K562 (cell line): Measurements from ENCODE around the gene NUDCD3. TPM values are rescaled to one million over a fixed set of nuclear protein-coding genes. Genes with fewer than 3 reads are reported as not detected.

ENCODE experiments used
- CTCF ChIP-seq, 3 experiments: IDR thresholded peaks in 2 of 3; conservative IDR thresholded peaks in 1 of 3; 2 replicates each; pipeline ENCODE4 v1.5.1; 2011 to 2012; ENCODE audit warnings: low read length in 3 of 3, mild to moderate bottlenecking in 3 of 3, control low read depth in 2 of 3, improper control_type of control experiment in 1 of 3, inconsistent platforms in 1 of 3, low read depth in 1 of 3, mixed read lengths in 1 of 3, moderate library complexity in 1 of 3; ENCODE audit not compliant: insufficient read depth in 2 of 3
- MAX ChIP-seq: sonication (generic); formaldehyde crosslinking; IDR thresholded peaks from 2 replicates; pipeline ENCODE4 v1.9.0; 2022; ENCODE audit warnings: mild to moderate bottlenecking, missing genetic modification reagents
- SAP30 ChIP-seq: fragments of 200-600 bp; sonication (generic); IDR thresholded peaks from 2 replicates; pipeline ENCODE4 v1.6.1; 2012; ENCODE audit warnings: borderline replicate concordance, low read depth, mild to moderate bottlenecking, moderate library complexity, low read length, control low read depth, inconsistent platforms; ENCODE audit not compliant: insufficient read depth, poor library complexity, severe bottlenecking
- ZBTB26 ChIP-seq: fragments of 450-650 bp; formaldehyde crosslinking; IDR thresholded peaks from 2 replicates; pipeline ENCODE4 v1.4.0; 2022; ENCODE audit warnings: missing genetic modification characterization
- ZBTB5 ChIP-seq: fragments of 450-650 bp; IDR thresholded peaks from 2 replicates; pipeline ENCODE4 v1.6.1; 2017; ENCODE audit warnings: antibody characterized with exemption
- ZNF212 ChIP-seq: fragments of 450-650 bp; formaldehyde crosslinking; IDR thresholded peaks from 2 replicates; pipeline ENCODE4 v1.4.0; 2020; ENCODE audit warnings: mild to moderate bottlenecking
- ZNF830 ChIP-seq: fragments of 250-450 bp; sonication (Bioruptor Pico); IDR thresholded peaks from 2 replicates; pipeline ENCODE4 v1.5.0; 2021; ENCODE audit warnings: mild to moderate bottlenecking
- polyA plus RNA-seq, 8 experiments: library from polyadenylated mRNA; depleted of rRNA in 4 of 8; stranded (reverse) in 5 of 8; unstranded in 3 of 8; fragments of >200 nt; fragmentation: Nextera tagmentation in 2 of 8; fragmentation: Illumina TruSeq in 1 of 8; extraction: Ambion mirVana in 2 of 8; extraction: Trizol in 1 of 8; gene quantifications; 2 replicates each; pipeline versions ENCODE4 v1.2.1 to v1.2.3, GENCODE V29; 2011 to 2014; ENCODE audit warnings: inconsistent platforms in 1 of 8, missing spikeins in 1 of 8
- total RNA-seq, 7 experiments: library from RNA; depleted of rRNA in 6 of 7; stranded (reverse); fragments of >200 nt in 6 of 7; fragmentation: Illumina TruSeq in 2 of 7; extraction: Trizol in 2 of 7; gene quantifications; 2 replicates each; pipeline versions ENCODE4 v1.2.1 to v1.2.3, GENCODE V29; 2011 to 2021; ENCODE audit warnings: low replicate concordance in 1 of 7
- TF ChIP-seq, protein P1 (sequence below): fragments of 250-450 bp; sonication (Bioruptor Pico); IDR thresholded peaks from 2 replicates; pipeline ENCODE4 v1.5.0; 2021

Gene NUDCD3
- total and polyA plus RNA-seq, 9 of the 15 experiments (the other 6 are each of a cell fraction or from before 2014, with no cell fraction given) = 24.8 to 64.2 (median 42.6) TPM

- no peak for TF ChIP-seq CTCF (IDR thresholded peaks at IDR 0.05 in 2 of 3, conservative IDR thresholded peaks at IDR 0.05 in 1 of 3; ENCODE audit: insufficient read depth in 2 of 3, low read depth in 1 of 3, low read length in 3 of 3)
- TF ChIP-seq ZBTB26 = no peak
- no peak for TF ChIP-seq MAX (CRISPR knock-in tag)
- TF ChIP-seq, protein P1, sequence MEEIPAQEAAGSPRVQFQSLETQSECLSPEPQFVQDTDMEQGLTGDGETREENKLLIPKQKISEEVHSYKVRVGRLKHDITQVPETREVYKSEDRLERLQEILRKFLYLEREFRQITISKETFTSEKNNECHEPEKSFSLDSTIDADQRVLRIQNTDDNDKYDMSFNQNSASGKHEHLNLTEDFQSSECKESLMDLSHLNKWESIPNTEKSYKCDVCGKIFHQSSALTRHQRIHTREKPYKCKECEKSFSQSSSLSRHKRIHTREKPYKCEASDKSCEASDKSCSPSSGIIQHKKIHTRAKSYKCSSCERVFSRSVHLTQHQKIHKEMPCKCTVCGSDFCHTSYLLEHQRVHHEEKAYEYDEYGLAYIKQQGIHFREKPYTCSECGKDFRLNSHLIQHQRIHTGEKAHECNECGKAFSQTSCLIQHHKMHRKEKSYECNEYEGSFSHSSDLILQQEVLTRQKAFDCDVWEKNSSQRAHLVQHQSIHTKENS = no peak
- no peak for TF ChIP-seq ZNF830 (CRISPR knock-in tag)
- no peak for TF ChIP-seq ZBTB5
- no peak for TF ChIP-seq ZNF212 (CRISPR knock-in tag)
- TF ChIP-seq SAP30 = no peak
These were observed 51.6 kb downstream of the NUDCD3 start (continued) for GRCh38 chr7:44438816-44439215.
